Measurements from ENCODE around the gene SOS2.

DNA sequence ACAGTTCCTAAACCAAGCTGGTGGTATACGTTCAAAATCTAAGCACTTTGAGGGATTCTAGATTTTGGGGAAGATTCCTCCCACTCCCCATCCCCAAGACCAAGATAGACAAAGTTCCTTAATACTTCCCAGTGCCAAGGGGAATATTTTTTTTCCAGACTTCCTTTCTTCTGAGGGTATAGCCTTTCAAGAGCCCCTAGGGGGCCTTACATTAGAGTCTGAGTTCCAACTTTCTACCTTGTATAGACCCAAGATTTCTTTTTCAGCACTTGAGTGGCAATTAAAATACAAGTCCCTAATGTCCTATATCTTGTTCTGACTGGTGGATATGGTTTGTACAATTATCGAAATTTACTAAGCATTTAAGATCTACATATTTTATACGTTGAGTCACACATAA lies 28.7 kb upstream of the SOS2 start:
- TF ChIP-seq, protein P1, sequence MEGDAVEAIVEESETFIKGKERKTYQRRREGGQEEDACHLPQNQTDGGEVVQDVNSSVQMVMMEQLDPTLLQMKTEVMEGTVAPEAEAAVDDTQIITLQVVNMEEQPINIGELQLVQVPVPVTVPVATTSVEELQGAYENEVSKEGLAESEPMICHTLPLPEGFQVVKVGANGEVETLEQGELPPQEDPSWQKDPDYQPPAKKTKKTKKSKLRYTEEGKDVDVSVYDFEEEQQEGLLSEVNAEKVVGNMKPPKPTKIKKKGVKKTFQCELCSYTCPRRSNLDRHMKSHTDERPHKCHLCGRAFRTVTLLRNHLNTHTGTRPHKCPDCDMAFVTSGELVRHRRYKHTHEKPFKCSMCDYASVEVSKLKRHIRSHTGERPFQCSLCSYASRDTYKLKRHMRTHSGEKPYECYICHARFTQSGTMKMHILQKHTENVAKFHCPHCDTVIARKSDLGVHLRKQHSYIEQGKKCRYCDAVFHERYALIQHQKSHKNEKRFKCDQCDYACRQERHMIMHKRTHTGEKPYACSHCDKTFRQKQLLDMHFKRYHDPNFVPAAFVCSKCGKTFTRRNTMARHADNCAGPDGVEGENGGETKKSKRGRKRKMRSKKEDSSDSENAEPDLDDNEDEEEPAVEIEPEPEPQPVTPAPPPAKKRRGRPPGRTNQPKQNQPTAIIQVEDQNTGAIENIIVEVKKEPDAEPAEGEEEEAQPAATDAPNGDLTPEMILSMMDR (IDR thresholded peaks at IDR 0.05 in 8 of 11, conservative IDR thresholded peaks at IDR 0.05 in 3 of 11): no peak
- TF ChIP-seq POLR2AphosphoS5 (IDR thresholded peaks at IDR 0.05): no peak

All from spleen (tissue), 7 donors.